Measurements from ENCODE around the gene LRRC14B.
"Not testable (repeated sequence)": the region's sequence is repeated elsewhere in the genome, so short reads cannot be mapped to it uniquely, and the experiment has no call there.

Gene LRRC14B

DNA sequence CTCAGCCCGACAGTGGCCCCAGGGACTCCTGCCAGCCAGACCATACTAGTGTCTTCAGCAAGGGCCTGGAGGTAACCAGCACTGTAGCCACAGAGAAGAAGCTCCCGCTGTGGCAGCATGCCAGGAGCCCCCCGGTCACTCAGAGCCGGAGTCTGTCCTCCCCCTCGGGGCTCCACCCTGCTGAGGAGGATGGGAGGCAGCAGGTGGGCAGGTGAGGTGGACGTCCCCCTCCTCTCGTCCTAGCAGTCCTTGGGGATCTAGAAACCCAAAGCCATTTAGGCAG, 28.0 kb upstream of the LRRC14B start:
- TF ChIP-seq CTCF (IDR thresholded peaks at IDR 0.05; ENCODE audit: control insufficient read depth, insufficient read depth, low read depth, low read length, missing control alignments): no peak
- no peak overlapping the region for H3K4me3 ChIP-seq (ENCODE audit: control insufficient read depth, low read depth, low read length)
- no peak for DNase-seq (ENCODE audit: low read depth)

- TF ChIP-seq CTCF (IDR thresholded peaks at IDR 0.05; ENCODE audit: control insufficient read depth, insufficient read depth, low read depth, low read length, missing control alignments): no peak
These were observed 27.5 kb upstream of the LRRC14B start for GRCh38 chr5:163841-164240.

DNA sequence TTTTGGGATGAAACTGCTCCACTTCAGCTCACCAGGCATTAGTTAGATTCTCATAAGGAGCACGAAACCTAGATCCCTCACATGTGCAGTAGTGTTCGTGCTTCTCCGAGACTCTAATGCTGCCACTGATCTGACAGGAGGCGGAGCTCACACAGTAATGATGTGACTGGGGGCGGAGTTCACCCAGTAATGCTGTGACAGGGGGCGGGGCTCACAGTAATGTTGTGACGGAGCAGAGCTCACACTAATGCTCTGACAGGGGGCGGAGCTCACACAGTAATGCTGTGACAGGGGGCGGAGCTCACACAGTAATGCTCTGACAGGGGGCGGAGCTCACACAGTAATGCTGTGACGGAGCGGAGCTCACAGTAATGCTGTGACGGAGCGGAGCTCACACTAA, 27.1 kb upstream of the LRRC14B start:
- no peak for TF ChIP-seq CTCF (IDR thresholded peaks at IDR 0.05; ENCODE audit: control insufficient read depth, insufficient read depth, low read depth, low read length, missing control alignments)
- no peak for DNase-seq (ENCODE audit: low read depth)
- H3K4me3 ChIP-seq (ENCODE audit: control insufficient read depth, low read depth, low read length): no peak overlapping the region

More at GRCh38 chr5:163841-164240, 27.5 kb upstream of the LRRC14B start:
- no peak for DNase-seq (ENCODE audit: low read depth)
- H3K4me3 ChIP-seq (ENCODE audit: control insufficient read depth, low read depth, low read length): no peak overlapping the region

GRCh38 chr5:164783-165182, 26.5 kb upstream of the LRRC14B start:
- H3K4me3 ChIP-seq (ENCODE audit: control insufficient read depth, low read depth, low read length); DNase-seq (ENCODE audit: low read depth): not testable (repeated sequence)

- no peak for DNase-seq (ENCODE audit: low read depth)
- no peak for TF ChIP-seq CTCF (IDR thresholded peaks at IDR 0.05; ENCODE audit: control insufficient read depth, insufficient read depth, low read depth, low read length, missing control alignments)
- H3K4me3 ChIP-seq (ENCODE audit: control insufficient read depth, low read depth, low read length): no peak overlapping the region
These were observed 24.6 kb upstream of the LRRC14B start for GRCh38 chr5:166441-167372.

GRCh38 chr5:167511-167910, 23.8 kb upstream of the LRRC14B start:
- no peak for DNase-seq (ENCODE audit: low read depth)
- H3K4me3 ChIP-seq (ENCODE audit: control insufficient read depth, low read depth, low read length): no peak overlapping the region
- TF ChIP-seq CTCF (IDR thresholded peaks at IDR 0.05; ENCODE audit: control insufficient read depth, insufficient read depth, low read depth, low read length, missing control alignments): no peak

- DNase-seq (ENCODE audit: low read depth): peak; percentile 96
- no peak overlapping the region for H3K4me3 ChIP-seq (ENCODE audit: control insufficient read depth, low read depth, low read length)
- no peak for TF ChIP-seq CTCF (IDR thresholded peaks at IDR 0.05; ENCODE audit: control insufficient read depth, insufficient read depth, low read depth, low read length, missing control alignments)
These were observed 23.2 kb upstream of the LRRC14B start for GRCh38 chr5:167982-168660.
